ENCODE data around the gene ACAA1.
"Not testable (repeated sequence)": the region's sequence is repeated elsewhere in the genome, so short reads cannot be mapped to it uniquely, and the experiment has no call there.

DNA sequence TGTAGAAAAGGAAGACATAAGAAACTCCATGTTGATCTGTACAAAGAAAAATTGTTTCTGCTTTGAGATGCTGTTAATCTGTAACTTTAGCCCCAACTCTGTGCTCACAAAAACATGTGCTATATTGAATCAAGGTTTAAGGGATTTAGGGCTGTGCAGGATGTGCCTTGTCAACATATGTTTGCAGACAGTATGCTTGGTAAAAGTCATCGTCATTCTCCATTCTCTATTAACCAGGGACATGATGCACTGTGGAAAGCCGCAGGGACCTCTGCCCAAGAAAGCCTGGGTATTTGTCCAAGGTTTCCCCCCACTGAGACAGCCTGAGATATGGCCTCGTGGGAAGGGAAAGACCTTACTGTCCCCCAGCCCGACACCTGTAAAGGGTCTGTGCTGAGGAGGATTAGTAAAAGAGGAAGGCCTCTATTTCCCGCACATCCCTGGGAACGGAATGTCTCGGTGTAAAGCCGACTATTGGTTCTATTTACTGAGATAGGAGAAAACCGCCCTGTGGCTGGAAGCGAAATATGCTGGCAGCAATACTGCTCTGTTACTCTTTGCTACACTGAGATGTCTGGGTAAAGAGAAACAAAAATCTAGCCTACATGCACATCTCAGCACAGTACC lies 2.3 kb downstream of the ACAA1 start:
- TF ChIP-seq, protein P1, sequence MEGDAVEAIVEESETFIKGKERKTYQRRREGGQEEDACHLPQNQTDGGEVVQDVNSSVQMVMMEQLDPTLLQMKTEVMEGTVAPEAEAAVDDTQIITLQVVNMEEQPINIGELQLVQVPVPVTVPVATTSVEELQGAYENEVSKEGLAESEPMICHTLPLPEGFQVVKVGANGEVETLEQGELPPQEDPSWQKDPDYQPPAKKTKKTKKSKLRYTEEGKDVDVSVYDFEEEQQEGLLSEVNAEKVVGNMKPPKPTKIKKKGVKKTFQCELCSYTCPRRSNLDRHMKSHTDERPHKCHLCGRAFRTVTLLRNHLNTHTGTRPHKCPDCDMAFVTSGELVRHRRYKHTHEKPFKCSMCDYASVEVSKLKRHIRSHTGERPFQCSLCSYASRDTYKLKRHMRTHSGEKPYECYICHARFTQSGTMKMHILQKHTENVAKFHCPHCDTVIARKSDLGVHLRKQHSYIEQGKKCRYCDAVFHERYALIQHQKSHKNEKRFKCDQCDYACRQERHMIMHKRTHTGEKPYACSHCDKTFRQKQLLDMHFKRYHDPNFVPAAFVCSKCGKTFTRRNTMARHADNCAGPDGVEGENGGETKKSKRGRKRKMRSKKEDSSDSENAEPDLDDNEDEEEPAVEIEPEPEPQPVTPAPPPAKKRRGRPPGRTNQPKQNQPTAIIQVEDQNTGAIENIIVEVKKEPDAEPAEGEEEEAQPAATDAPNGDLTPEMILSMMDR (IDR thresholded peaks at IDR 0.05 in 2 of 3, conservative IDR thresholded peaks at IDR 0.05 in 1 of 3; ENCODE audit: borderline replicate concordance in 1 of 3, insufficient read depth in 1 of 3, low read depth in 2 of 3, low read length in 2 of 3), result not testable (repeated sequence)
- TF ChIP-seq RAD21 (IDR thresholded peaks at IDR 0.05; ENCODE audit: low read depth); CEBPB (IDR thresholded peaks at IDR 0.05; ENCODE audit: low read depth); POLR2A (IDR thresholded peaks at IDR 0.05; ENCODE audit: borderline replicate concordance, extremely low read depth, insufficient read depth, insufficient read length); EZH2 (IDR thresholded peaks at IDR 0.05): not testable (repeated sequence)
- TF ChIP-seq, protein P2, sequence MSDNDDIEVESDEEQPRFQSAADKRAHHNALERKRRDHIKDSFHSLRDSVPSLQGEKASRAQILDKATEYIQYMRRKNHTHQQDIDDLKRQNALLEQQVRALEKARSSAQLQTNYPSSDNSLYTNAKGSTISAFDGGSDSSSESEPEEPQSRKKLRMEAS (IDR thresholded peaks at IDR 0.05), result not testable (repeated sequence)
